ENCODE measurements around the gene CAAP1.

GRCh38 chr9:26850995-26851394, 41.6 kb downstream of the CAAP1 start:
- TF ChIP-seq ATF2 (tag by site-specific recombination; IDR thresholded peaks at IDR 0.05; ENCODE audit: low read depth) (no peak), CTCF (tag by site-specific recombination; IDR thresholded peaks at IDR 0.05) (no peak), ZNF18 (tag by site-specific recombination; IDR thresholded peaks at IDR 0.05) (no peak)

Data from HEK293 (cell line).